Testis (tissue), 2 donors: Measurements from ENCODE around the gene C6orf118.

Experiments
- CTCF ChIP-seq, 3 experiments: fragments of 450-650 bp in 2 of 3; fragments of 200-600 bp in 1 of 3; sonication (generic) in 1 of 3; IDR thresholded peaks; one replicate each; pipeline ENCODE4 v1.5.1; 2016 to 2019; ENCODE audit warnings: antibody characterized with exemption in 3 of 3, mild to moderate bottlenecking in 2 of 3, moderate library complexity in 1 of 3
- POLR2A ChIP-seq: fragments of 450-650 bp; IDR thresholded peaks from one replicate; pipeline ENCODE4 v1.6.1; 2017; ENCODE audit warnings: antibody characterized with exemption, mild to moderate bottlenecking, moderate library complexity

GRCh38 chr6:165306955-165307354, 2.5 kb downstream of the C6orf118 start:
- TF ChIP-seq CTCF (IDR thresholded peaks at IDR 0.05) (no peak), POLR2A (no peak)
